HG03095 (cell line): ENCODE data around the gene WNT5A.

Experiments
- ATAC-seq: cut with Tn5 transposase; IDR thresholded peaks from one replicate; pipeline ENCODE4 v1.9.1; 2021; ENCODE audit warnings: moderate library complexity; ENCODE audit not compliant: unreplicated experiment

The WNT5A gene

DNA sequence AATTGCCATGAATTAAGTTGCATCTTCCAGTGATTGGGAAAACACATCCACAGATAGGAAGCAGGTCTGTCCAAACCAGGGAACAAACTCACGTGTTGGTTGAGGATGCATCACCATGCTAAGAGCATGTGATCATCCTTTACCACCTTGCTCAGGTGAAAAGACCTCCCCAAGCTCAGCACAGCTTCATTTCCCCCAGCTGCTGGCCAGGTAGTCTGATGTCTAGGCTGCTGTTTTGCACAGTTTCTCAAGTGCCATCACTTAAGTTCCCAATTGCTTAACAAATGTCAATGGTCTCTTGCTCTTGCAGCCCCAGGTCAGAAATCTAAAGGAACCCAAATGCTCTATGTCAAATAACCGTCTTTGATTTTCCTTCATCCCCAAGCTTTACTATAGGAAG lies 34.2 kb downstream of the WNT5A start:
- no peak for ATAC-seq

DNA sequence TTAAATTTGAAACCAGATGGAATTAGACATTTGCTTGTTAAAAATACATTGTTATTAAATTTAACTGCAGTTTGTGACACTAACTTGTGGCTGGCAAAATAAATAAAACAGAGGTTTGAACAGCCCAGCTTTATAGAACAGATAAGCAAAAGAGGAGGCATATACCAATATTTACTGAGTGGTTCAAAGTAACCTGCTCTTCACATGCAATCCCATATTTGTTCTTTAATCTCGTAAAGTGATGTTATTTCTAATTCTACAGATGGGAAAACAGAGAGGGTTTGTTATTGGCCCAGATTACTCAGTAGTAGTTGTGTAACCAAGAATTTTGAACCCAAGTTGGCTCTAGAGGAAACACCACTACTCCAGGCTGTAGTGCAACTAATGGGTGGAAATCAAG lies 37.6 kb downstream of the WNT5A start:
- no peak for ATAC-seq

DNA sequence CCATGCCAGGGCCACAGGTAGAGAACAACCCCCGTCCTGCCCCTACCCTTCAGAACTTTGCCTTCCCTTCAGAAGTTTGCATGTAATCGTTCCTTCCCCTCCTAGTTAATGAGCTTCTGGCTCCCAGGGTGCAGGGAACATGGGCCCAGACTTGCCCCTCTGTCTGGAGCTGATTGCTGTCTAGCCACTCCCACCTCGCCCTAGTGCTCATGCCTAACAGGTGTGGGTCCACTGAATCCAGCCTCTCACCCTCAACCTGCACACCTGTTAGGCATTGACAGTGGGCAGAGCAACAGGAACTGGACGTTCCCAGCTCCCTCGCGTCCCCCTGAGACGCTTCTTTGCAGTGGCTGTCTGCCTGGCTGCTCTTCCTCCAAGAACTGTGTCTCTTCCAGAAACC lies 40.3 kb downstream of the WNT5A start:
- no peak for ATAC-seq

DNA sequence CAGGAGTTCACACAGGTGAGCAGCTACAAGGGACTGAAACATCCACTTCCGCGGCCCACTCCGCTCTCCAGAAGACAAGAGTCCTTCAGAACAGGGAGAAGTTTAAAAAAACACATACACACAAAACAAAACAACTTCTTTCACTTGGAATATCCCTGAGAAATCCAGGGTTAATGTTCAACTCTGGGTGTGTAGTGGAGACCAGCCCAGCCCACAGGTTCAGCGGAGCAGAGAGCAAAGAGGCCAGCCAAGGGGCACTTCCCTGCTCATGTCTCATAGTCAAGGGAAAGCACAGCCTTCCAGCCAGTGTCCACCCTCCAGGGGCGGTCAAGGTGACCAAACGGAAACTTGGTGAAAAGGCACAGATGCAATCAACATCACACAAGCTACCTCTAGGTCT lies 41.6 kb downstream of the WNT5A start:
- ATAC-seq, result no peak

DNA sequence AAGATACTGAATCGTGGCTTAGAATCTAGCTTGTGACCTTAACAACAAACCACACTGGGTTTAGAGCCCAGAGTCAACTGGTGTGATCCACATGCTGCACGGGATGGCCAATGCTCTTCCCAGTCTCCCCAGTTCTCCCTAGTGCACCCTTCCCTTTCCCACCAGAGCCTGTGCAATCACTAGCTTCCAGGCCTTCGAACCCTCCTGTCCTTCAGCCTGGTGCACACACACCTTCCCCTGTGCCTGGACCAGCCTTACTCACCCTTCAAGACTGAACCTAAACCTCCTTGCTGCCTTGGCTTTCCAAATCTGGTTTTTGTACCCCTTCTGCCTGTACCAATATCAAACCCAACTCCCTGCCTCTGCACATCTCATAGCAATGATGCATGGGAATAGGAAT lies 43.8 kb downstream of the WNT5A start:
- no peak for ATAC-seq

DNA sequence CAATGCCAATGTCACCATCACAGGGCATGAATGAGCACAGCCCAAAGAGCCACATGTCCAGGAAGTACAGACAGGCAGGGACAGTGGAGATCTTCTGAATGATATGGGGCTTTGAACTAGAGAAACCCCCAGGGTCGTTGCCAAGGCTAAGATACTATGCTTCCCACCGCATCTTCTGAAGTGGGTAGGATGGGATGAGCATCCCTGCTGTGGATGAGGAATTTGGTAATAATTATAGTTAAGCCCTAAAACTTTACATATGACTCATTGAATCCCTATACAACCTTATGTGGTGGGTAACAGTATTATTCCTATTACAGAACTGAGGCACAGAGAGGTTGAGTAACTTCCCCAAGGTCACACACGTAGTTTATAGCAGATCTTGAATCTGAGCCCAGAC lies 44.2 kb downstream of the WNT5A start:
- ATAC-seq, result no peak

DNA sequence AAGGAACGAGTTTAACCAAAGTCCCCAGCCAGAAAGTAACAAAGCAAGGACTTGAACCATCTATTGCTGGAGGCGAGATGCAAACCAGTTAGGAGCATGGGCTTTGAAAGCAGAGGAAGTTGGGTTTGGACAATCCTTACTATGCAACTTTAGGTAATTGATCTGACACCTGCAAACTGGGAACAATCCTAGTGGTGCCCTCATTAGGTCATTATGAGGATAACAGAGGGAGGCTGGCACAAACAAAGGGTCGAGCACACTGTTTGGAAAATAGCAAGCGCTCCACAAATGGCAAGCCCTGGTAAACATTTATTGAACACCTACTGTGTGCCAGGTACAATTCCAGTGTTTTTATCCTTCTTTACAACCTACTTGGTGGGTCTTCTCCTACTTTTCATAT lies 45.6 kb downstream of the WNT5A start:
- no peak for ATAC-seq

DNA sequence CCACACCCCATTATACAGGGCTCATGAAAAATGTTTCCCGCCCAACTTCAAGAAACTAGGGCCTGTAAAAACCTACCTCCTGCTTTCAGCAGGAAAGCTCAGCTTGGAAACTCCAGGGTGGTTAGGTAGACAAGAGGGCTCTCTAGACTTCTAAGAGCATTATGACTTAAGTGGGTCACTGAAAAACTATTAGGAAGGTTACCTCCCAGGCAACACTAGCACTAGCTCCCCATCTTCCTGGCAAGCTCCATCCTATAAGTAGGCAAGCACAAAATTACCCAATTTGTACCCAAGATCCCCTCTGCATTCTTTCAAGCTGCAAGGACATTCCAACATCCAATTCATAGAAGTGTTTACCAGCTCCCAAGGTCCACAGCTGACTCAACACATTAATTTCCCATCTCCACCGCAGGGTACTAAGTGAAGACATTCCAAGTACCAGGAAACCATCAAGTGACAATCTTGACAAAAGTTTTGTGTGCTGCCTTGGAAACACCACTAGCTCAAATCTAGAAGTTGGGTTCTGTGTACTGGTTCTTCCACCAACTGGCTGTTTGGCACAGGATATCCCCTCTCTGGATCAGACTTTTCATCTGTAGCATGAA lies 46.9 kb downstream of the WNT5A start:
- no peak for ATAC-seq

DNA sequence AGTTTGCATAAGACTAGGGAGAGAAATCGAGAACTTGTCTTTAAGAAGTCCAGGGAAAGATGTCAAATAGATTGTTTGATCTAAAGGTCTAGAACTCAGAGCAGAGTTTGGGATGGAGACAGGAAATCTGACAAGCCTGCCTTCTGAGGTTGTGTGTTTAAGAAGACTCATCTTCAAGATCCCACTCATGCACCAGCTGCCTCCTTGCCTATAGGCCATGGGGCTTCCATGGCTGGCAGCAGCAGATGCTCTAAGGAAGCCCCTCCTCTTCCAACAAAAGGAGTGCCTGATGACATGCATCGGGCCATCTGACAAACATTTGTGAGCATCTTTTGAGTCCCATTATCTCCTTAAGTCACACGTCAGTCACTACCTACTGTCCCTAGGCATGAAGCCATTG lies 47.4 kb downstream of the WNT5A start:
- ATAC-seq, result no peak

DNA sequence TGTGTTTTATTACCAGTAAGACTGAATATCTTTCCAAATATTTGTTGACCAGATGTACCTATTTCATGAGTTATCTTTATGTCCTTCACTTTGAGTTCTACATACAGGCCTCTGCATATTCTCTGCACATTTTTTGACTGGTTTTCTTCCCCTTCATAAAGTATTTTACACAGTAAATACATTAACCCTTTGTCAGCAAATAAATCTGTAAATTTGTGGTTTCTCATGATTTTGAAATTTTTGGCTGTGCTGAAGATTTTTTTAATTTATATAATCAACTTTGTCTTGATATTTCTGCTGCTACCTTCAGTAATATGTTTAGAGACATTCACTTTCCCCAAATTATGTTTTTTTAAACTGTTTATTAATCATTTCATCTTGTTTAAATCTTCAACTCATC lies 50.5 kb downstream of the WNT5A start:
- no peak for ATAC-seq

DNA sequence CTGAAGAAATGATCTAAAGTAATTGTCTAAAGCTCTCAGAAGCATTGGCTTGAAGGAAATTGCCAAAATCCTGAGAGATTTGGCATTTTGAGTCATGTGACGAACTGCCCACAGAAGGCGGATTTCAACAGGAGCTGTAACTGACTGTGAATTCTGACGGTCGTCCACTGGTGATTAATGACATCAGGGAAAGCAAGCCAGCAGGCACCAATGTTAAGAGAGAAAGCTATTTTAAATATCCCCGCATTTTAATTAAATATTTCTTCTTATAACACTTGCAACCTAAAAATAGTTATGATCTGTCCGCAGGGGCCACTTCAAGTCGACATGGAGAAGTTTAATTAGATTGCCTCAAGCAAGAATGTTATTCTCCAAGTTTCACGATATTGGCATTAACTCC lies 51.6 kb downstream of the WNT5A start:
- no peak for ATAC-seq

DNA sequence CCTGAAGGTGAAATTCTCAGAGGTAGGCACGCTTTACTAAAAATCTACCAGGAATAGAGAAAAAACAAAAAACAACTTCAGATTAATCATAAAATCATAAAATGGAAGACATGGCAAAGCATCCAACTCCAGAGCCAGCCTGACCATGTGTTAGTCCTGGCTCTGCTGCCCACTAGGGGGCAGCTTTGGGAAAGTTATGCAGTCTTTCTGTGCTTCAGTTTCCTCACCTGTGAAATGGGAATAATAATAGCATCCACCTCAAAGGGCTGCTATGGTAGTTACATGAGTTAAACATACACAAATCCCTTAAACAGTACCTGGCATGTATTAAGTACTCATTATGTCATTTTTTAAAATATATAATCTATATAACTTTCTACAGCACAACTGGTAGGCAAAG lies 52.3 kb downstream of the WNT5A start:
- no peak for ATAC-seq

DNA sequence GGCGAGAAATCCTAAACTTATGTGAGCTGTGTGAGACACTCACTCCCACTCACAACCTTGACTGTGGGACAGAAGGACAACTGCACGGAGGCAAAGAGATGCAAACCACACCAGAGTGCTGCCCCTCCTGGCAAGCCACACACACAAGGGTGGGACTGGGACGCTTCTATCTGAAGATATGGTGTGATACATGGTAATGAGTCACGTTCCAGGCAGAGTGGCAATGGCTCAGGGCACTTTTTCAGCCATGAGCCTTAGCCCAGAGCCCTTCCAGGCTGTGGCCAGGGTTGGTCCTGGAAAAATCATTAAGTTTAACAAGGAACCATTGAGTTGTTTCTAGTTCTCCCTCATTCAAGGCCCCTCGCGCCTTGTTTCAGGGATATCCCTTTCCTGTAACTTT lies 56.1 kb downstream of the WNT5A start:
- ATAC-seq, result no peak

DNA sequence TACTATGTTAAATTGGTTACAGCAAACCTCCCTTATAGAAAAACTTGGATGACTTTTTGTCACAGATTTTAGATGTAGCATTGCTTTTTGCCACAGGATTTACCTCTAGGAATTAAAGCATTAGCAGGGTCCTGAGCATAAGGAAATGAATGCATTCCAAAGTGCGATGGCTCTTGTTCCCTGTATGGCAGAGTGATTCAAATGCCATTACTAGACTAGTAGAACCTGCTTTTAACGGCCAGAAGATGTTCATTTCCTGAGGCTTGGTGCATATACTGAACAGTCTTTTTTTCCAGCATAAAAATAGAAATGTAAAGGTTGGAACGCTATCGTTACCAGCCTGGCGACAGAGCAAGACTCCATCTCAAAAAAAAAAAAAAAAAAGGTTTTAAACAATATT lies 59.4 kb downstream of the WNT5A start:
- no peak for ATAC-seq

DNA sequence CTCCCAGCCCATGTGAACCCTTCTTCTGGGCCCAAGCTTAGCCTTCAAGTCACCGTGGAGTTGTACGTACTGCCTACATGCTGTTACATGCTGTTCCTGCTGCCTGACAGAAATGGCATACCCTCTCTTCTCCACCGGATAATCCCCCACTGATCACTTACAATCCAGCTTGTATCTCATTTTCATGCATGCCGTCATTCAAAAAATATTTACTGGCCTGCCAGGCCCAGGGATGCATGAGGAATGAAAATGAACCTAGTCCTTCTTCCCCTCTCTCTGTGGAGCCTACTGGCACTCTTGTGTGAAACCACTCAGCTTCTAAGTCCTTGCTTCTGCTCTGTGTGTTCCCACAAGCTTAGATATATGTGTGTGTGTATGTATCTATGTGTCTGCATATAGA lies 60.6 kb downstream of the WNT5A start:
- no peak for ATAC-seq

DNA sequence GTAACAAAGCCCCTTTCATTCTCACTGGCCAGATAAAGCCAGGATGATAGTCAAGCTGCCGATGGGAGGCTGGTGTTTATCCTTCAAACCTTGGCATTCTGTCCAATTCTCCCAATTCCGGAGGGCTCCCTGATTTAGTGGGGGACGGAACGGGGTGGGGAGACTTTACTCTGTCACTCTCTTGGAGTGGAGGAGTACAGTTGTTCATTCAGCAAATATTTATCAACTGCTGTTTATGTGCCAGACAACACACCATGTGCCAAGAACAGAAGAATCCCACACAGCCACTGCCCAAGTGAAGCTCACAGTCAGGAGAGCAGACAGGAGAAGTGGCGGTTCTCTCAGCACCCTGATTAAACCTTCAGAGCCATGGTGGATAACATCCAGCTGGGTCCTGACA lies 63.3 kb downstream of the WNT5A start:
- no peak for ATAC-seq

DNA sequence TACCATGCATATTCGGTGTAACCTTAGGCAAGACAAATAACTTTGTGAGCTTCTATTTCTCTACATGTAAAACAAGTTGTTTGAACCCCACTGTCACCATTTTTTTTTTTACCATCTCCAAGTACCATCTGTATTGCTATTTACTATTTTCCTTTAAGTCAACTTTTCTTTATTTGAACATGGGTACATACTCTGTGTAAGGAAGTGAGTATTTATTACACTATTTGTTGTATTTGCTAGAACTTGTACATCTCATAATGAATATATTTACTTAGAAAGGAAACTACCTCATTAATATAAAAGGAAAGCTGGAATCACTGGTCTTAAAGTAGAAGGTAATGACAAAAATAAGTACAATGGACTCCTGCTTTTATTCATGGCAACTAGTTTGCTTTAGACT lies 69.9 kb downstream of the WNT5A start:
- no peak for ATAC-seq

DNA sequence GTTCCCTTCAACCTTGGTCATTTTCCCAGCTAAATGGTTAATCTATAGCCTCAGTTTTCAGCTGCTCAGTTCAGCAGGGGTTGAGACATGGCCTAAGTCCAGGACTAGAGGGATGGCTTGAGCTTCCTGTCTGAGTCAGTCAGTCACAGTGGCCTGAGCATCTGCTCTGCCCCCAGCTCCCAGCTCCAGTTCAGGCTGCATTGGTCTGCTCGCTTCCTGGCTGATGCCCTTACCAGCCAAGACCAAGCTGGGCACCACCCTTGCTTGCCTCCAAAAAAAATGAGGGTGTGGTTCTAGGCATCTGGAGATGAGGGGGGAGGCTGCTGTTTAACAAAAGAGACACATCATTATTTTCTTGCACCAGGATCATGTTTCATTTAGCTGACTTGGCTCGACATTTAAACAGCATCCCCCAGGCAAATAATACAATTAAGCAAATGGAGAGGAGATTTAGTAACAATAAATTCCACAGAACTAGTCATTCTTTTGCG lies 70.7 kb downstream of the WNT5A start:
- ATAC-seq, result no peak
